OCI-LY3 (cell line): ENCODE results near the gene ROR2.

Experiments
- H2AFZ ChIP-seq: fragments of 200-600, 300-600 bp; shearing (Covaris generic); 2 replicates; pipeline ENCODE4 v1.6.0; 2014; ENCODE audit warnings: antibody characterized with exemption, low read depth, low read length
- H3K27ac ChIP-seq: fragments of 200-600, 300-600 bp; sonication (generic); 2 replicates; pipeline ENCODE4 v1.5.1; 2014; ENCODE audit warnings: mild to moderate bottlenecking, low read length, moderate library complexity, mixed read lengths
- H3K27me3 ChIP-seq: fragments of 200-600, 300-600 bp; sonication (generic); 2 replicates; pipeline ENCODE4 v1.6.1; 2014; ENCODE audit warnings: low read depth, low read length, mixed read lengths
- H3K36me3 ChIP-seq: fragments of 200-600, 300-600 bp; sonication (generic); replicated peaks from 2 replicates; pipeline ENCODE3; 2014; ENCODE audit warnings: low read depth, low read length, mixed read lengths
- H3K4me1 ChIP-seq: fragments of 300-600, 200-600 bp; sonication (generic); 2 replicates; pipeline ENCODE4 v1.6.1; 2014; ENCODE audit warnings: low read length, mixed read lengths
- H3K4me2 ChIP-seq: fragments of 200-600, 300-600 bp; sonication (generic); 2 replicates; pipeline ENCODE4 v1.6.1; 2014; ENCODE audit warnings: low read length, mixed read lengths
- H3K4me3 ChIP-seq: fragments of 300-600, 200-600 bp; sonication (generic); 2 replicates; pipeline ENCODE4 v1.5.1; 2014; ENCODE audit warnings: antibody characterized with exemption, mild to moderate bottlenecking, low read length, moderate library complexity
- H3K79me2 ChIP-seq: fragments of 300-600, 200-600 bp; shearing (Covaris generic); 2 replicates; pipeline ENCODE4 v1.6.1; 2014; ENCODE audit warnings: mild to moderate bottlenecking, low read length, mixed read lengths
- H3K9ac ChIP-seq: fragments of 300-600, 200-600 bp; shearing (Covaris generic); 2 replicates; pipeline ENCODE4 v1.6.0; 2014; ENCODE audit warnings: mild to moderate bottlenecking, low read length, moderate library complexity
- H3K9me3 ChIP-seq: fragments of 200-600, 300-600 bp; shearing (Covaris generic); 2 replicates; pipeline ENCODE4 v1.6.1; 2014; ENCODE audit warnings: low read length, mixed read lengths; ENCODE audit not compliant: insufficient read depth
- H4K20me1 ChIP-seq: fragments of 200-600, 300-600 bp; sonication (generic); 2 replicates; pipeline ENCODE4 v1.6.1; 2016; ENCODE audit warnings: low read length, mixed read lengths; ENCODE audit not compliant: insufficient read depth
- CTCF ChIP-seq: fragments of 200-600, 300-600 bp; sonication (generic); IDR thresholded peaks from 2 replicates; pipeline ENCODE4 v1.5.1; 2014; ENCODE audit warnings: antibody characterized with exemption, low read length, low read depth
- EZH2phosphoT487 ChIP-seq: fragments of 200-600 bp; shearing (Covaris generic); IDR thresholded peaks from 2 replicates; pipeline ENCODE4 v1.6.1; 2018; ENCODE audit warnings: antibody characterized with exemption, mixed run types, low read depth

Gene ROR2

DNA sequence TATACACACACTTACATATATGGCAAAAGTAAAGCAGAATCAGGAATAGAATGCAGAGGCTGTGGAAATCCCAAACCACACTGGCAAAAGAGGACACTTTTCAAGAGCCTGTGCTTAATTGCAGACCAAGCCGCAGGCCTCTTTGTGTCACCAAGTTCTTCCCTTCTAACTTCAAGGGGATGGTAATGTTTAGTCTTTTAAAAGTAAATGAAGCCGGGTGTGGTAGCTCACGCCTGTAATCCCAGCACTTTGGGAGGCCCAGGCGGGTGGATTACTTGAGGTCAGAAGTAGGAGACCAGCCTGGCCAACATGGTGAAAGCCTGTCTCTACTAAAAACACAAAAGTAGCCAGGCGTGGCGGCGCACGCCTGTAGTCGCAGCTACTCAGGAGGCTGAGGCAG lies 28.7 kb downstream of the ROR2 start:
- H3K27me3 ChIP-seq, result peaks cover 18% of the 10 kb centered on the region; the same call in 1 of the 2 replicates
- no peak overlapping the region for H3K4me2 ChIP-seq
- no peak overlapping the region for H3K9ac ChIP-seq
- H3K36me3 ChIP-seq, result no peaks in the 10 kb centered on the region
- TF ChIP-seq EZH2phosphoT487 (no peak), CTCF (no peak)
- no peak overlapping the region for H3K4me3 ChIP-seq
- H2AFZ ChIP-seq, result no peak overlapping the region
- H3K4me1 ChIP-seq, result no peaks in the 10 kb centered on the region
- no peaks in the 10 kb centered on the region for H3K79me2 ChIP-seq
- no peak overlapping the region for H3K27ac ChIP-seq
- no peaks in the 10 kb centered on the region for H3K9me3 ChIP-seq
- H4K20me1 ChIP-seq, result no peaks in the 10 kb centered on the region

GRCh38 chr9:91920630-91921350 lies 29.2 kb downstream of the ROR2 start:
- no peaks in the 10 kb centered on the region for H4K20me1 ChIP-seq
- no peaks in the 10 kb centered on the region for H3K4me1 ChIP-seq
- H3K9me3 ChIP-seq, result no peaks in the 10 kb centered on the region
- no peak overlapping the region for H3K27ac ChIP-seq
- peaks cover 18% of the 10 kb centered on the region; the same call in 1 of the 2 replicates for H3K27me3 ChIP-seq
- no peak overlapping the region for H2AFZ ChIP-seq
- no peak overlapping the region for H3K9ac ChIP-seq
- no peak overlapping the region for H3K4me3 ChIP-seq
- H3K36me3 ChIP-seq, result no peaks in the 10 kb centered on the region
- TF ChIP-seq CTCF (no peak), EZH2phosphoT487 (no peak)
- H3K4me2 ChIP-seq, result no peak overlapping the region
- no peaks in the 10 kb centered on the region for H3K79me2 ChIP-seq

GRCh38 chr9:91919621-91920020 lies 30.4 kb downstream of the ROR2 start:
- Histone ChIP-seq H3K27me3 (peaks cover 18% of the 10 kb centered on the region; the same call in 1 of the 2 replicates), H3K4me1 (no peaks in the 10 kb centered on the region), H3K79me2 (no peaks in the 10 kb centered on the region), H2AFZ (no peak overlapping the region), H3K36me3 (no peaks in the 10 kb centered on the region), H4K20me1 (no peaks in the 10 kb centered on the region), H3K9me3 (no peaks in the 10 kb centered on the region), H3K4me2 (no peak overlapping the region), H3K4me3 (no peak overlapping the region), H3K9ac (no peak overlapping the region), H3K27ac (no peak overlapping the region)
- no peak for TF ChIP-seq EZH2phosphoT487
- no peak for TF ChIP-seq CTCF

GRCh38 chr9:91917436-91917835 lies 32.6 kb downstream of the ROR2 start:
- Histone ChIP-seq H3K4me2 (no peak overlapping the region), H3K36me3 (no peaks in the 10 kb centered on the region), H3K79me2 (no peaks in the 10 kb centered on the region), H3K4me1 (no peaks in the 10 kb centered on the region), H4K20me1 (no peaks in the 10 kb centered on the region), H3K4me3 (no peak overlapping the region), H3K27ac (no peak overlapping the region), H2AFZ (no peak overlapping the region), H3K9ac (no peak overlapping the region), H3K9me3 (no peaks in the 10 kb centered on the region), H3K27me3 (peaks cover 18% of the 10 kb centered on the region; the same call in 1 of the 2 replicates)
- no peak for TF ChIP-seq CTCF
